ENCODE measurements around the gene C1orf232.

The C1orf232 gene

DNA sequence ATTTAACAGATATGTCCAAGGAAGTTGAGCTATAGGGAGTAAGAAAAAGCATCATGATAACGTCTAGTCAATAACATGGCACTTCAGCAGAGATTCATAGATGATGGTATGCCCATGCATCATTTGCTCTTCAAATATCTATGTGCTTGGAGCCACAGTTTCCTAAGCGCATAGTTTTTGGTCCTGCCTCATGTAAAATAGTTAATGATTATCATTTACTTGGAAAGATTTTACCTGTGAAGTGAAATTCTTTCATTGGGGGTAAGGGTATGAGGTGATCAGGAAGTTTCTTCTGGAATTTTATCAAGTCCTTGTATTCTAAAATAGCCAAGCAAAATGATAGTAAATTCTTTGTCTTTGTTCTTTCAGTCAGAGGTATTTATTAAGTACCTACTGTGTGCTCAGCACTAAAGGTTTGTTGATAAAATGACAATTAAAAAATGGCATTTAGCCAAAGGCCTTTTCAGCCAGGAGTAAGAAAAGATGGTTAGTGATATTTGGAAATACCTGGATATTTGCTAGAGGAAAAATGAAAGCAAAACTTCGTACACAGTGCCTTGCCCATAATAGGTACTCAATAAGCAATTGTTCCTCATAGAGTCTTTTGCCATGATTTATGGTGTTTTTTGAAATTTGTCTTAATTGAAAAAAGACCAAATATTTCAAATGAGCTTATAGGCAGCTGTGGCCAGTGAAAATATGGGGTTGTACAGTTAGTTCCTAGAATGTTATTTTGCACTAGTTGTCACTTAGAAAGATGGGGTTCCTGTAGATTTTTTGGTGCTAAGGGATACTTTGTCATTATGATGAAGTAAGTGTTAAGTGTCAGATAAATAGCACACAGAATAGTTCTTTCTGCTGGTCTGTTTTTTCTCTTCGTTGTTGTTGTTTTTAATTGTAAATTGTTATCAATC, 44.1 kb downstream of the C1orf232 start:
- H3K4me3 ChIP-seq (ENCODE audit: low read depth, low read length), result no peak overlapping the region
- TF ChIP-seq, protein P1, sequence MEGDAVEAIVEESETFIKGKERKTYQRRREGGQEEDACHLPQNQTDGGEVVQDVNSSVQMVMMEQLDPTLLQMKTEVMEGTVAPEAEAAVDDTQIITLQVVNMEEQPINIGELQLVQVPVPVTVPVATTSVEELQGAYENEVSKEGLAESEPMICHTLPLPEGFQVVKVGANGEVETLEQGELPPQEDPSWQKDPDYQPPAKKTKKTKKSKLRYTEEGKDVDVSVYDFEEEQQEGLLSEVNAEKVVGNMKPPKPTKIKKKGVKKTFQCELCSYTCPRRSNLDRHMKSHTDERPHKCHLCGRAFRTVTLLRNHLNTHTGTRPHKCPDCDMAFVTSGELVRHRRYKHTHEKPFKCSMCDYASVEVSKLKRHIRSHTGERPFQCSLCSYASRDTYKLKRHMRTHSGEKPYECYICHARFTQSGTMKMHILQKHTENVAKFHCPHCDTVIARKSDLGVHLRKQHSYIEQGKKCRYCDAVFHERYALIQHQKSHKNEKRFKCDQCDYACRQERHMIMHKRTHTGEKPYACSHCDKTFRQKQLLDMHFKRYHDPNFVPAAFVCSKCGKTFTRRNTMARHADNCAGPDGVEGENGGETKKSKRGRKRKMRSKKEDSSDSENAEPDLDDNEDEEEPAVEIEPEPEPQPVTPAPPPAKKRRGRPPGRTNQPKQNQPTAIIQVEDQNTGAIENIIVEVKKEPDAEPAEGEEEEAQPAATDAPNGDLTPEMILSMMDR (IDR thresholded peaks at IDR 0.05; ENCODE audit: low read depth, low read length, missing control alignments), result no peak
- no peak for DNase-seq (ENCODE audit: low read depth)

DNA sequence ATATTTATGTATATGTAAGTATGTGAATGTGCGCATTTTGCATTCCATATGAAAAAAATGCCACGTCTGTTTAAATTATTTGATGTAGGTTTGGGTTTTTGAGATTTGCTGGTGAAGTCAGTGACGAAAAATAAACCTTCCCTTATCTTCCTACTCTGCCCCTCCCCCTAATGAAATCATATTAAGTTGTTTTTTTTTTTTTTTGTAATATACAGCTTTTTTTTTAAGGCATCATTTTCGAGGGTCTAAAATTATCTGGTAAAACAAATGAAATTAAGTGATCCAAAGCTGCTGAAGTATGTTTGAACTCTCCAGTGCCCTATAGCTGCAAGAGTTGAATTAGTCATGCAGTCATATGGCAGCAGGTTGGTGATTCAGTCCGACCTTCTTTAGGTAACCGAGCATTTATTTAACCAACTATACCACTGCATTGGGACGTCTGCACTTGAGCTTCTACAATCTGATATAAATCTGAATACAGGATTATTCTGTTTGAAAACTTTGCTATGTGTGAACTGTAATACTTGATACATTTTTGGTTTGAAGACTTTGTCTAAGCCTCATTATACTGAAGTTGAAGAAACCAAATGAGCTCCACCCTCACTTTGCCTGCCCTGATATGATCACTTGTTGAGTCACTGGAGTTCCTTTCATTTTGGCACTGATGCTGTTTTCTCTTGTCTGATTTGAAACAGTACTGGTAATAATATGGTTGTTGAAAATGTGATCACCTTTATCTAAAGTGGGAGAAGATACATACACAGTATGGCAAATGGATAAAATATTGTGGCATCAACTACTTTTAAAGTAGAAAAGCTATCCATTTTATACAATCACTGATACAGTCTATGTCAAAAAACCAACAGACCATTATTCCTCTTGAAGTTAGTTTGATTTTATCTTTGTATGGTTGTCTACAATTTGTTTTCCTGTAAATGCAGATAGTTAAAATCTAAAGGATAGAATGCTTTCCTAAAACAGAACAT, 45.5 kb downstream of the C1orf232 start:
- no peak overlapping the region for H3K4me3 ChIP-seq (ENCODE audit: low read depth, low read length)
- DNase-seq (ENCODE audit: low read depth), result no peak
- TF ChIP-seq, protein P1 (IDR thresholded peaks at IDR 0.05; ENCODE audit: low read depth, low read length, missing control alignments), result no peak

- H3K4me3 ChIP-seq (ENCODE audit: low read depth, low read length), result no peak overlapping the region
- TF ChIP-seq, protein P1 (IDR thresholded peaks at IDR 0.05; ENCODE audit: low read depth, low read length, missing control alignments), result no peak
- DNase-seq (ENCODE audit: low read depth), result no peak
Observed at GRCh38 chr1:26121854-26122773, 46.6 kb downstream of the C1orf232 start.

DNA sequence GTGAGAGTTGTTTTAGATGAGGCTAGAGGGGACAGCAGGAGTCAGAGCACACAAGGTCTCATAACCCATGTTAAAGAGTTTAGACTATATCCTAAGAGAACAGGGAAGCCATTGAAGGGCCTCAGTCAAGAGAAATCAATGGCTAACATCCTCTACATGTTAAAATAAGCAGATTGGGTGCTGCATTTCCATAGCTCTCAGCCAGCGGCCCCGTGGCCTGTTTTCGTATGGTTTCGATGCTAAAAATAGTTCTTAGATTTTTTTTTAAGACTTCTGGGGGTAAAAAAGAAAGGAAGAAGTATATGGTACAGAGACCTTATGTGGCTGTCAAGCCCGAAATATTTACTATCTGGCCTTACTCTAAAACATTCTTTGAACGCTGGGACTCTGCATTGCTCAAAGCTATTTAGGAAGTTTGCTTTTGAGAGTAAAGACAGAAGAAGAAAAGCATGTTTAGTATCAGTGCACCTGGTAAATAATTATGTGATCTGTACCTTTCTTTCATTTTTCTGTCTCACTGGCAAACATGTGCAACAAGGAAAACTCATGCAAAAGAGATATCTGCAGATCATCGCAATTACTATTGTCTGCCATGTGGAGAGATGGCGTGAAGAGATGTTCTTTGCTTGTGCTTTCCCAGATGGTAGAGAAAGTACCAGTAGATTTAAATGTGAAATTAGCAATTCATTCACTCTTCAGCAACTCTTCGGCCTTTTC, 48.7 kb downstream of the C1orf232 start:
- DNase-seq (ENCODE audit: low read depth), result no peak
- TF ChIP-seq, protein P1 (IDR thresholded peaks at IDR 0.05; ENCODE audit: low read depth, low read length, missing control alignments), result no peak
- H3K4me3 ChIP-seq (ENCODE audit: low read depth, low read length), result no peak overlapping the region

GRCh38 chr1:26114165-26114927, 54.4 kb downstream of the C1orf232 start:
- DNase-seq (ENCODE audit: low read depth), result no peak
- no peak overlapping the region for H3K4me3 ChIP-seq (ENCODE audit: low read depth, low read length)
- TF ChIP-seq, protein P1 (IDR thresholded peaks at IDR 0.05; ENCODE audit: low read depth, low read length, missing control alignments), result no peak

Data from GM12864 (cell line).